Renal pelvis (tissue), 4 donors: ENCODE data around the gene CPEB1. TPM values are rescaled to one million over a fixed set of nuclear protein-coding genes. Genes with fewer than 3 reads are reported as not detected.
"Not testable (repeated sequence)": the region's sequence is repeated elsewhere in the genome, so short reads cannot be mapped to it uniquely, and the experiment has no call there.

Experiments
- DNase-seq: peaks from one replicate; pipeline ENCODE4 v3.0.0-alpha.2; 2013
- polyA plus RNA-seq, 3 donors: library from polyadenylated mRNA; unstranded; fragments of 120-200 nt; gene quantifications; one replicate each; pipeline ENCODE4 v1.2.1, GENCODE V29; 2013; ENCODE audit not compliant: insufficient read length in 3 of 3

Gene CPEB1
- polyA plus RNA-seq, 3 donors: 2.0 to 3.2 (median 2.3) TPM

DNA sequence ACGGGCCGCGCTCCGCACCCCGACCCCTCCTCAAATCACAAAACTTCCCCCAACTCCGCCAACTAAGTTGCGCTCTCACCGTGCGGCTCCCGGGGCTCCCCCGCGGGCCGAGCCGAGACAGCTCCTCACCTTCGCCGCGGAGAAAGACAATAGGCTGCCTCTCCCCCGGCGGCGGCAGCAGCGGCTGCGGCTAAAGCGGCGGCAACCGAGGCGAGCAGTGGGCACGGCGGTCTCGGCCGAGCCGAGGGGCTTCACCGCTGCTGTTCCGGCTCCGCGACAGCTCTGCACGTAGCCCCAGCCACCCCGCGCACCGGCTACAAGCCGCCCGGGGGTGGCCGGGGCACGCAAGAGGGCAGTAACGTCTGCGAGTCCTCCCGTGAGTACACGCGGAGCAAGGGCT is 133.6 kb downstream of the CPEB1 start:
- not testable (repeated sequence) for DNase-seq

DNA sequence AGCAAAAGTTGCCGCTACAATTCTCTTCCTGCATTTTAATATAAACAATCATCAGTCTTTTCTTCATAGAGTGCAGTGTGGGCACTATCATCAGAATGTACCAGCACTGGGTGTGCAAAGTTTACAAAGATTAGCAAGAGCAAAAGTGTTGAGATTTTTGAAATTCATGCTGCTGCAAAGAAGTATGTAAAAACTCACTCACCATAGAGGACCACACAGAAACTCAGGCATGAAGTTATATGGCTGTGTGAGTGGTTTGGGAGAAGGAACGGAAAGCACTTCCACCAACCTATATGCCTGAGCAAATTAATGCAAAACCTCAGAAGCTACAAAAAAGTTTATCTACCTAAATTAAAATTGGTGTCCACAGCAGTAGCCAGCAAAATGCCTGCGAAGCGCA is 139.5 kb downstream of the CPEB1 start:
- not testable (repeated sequence) for DNase-seq

DNA sequence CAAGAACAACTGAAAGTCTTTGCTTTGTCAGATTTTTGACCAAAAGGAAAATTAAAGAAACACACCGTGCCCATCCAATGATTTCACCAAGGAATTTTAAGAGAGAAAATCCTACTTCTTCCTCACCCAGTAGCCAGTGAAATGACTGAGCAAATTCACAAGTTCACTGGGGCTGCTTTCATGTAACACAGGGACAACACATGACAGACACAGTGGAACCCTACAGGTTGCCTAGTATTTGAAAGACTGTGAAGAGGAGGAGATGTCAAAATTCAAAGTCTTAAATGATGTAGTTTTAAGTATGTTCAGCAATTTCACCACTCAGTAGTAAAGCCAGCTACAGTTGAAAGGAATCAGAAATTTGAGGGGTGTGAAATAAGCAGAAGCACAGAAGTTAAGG is 140.1 kb downstream of the CPEB1 start:
- DNase-seq: not testable (repeated sequence)

DNA sequence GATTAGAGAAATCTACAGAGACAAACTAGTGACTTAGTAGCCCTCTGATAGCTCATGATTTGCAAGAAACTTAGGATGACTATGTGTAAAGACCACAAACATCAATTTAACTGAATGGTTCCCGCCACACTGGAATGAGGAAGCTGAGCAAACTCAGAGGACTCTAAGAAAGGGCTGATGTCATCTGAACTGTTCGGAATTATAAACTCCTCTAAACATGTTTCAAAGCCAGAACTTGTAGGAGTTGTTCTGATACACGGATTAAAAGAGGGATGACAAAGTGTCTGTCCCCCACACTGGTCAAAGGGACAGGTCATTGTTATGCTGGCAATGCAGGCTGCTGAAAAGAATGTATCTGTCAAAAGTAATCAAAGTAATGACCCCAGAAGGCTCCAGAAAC is 141.3 kb downstream of the CPEB1 start:
- not testable (repeated sequence) for DNase-seq

DNA sequence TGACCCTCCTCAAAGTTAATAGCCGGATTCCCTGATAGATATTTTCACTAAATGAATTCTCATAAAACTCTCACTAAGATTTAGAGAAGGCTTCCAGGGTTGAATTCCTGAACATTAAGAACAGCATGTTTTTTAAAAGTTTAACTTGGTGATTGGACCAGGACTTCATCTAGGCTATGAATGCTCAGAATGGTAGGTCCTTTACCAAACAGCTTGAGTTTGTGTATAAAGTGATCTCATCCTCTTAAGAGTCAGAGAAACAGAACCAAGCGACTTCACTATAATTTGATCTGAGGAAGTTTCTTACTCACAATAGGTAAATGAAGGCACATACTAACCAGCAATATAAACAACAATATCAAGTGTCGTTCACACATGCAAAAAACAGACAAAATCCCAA is 143.1 kb downstream of the CPEB1 start:
- DNase-seq: not testable (repeated sequence)

DNA sequence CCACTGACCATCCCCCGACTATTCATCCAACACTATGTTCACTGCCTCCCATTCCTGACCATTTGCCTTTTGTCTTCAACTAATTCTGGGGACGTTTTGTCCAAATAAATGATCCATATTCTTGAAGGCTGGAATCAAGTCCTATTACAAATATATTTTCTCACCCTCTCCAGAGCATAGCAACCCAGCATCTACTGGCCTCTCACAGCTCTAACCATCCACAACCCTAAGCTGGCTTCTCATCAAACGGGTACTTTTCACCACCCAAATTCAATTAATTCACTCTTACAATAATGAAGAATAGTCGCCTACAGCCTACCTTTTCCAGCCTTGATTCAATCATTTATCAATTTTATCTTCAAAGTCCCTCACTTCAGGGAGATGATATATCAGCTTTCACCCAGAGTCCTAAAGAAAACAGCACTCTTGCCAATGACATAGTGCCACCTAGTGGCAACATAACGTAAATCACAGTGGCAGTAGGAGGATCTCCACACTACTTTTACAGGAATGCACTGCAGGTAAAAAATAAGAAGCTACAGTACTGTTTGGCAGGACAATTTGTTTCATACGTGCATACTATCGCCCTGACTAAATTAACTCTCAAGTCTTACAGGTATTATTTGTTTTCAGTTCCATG is 144.3 kb downstream of the CPEB1 start:
- not testable (repeated sequence) for DNase-seq

DNA sequence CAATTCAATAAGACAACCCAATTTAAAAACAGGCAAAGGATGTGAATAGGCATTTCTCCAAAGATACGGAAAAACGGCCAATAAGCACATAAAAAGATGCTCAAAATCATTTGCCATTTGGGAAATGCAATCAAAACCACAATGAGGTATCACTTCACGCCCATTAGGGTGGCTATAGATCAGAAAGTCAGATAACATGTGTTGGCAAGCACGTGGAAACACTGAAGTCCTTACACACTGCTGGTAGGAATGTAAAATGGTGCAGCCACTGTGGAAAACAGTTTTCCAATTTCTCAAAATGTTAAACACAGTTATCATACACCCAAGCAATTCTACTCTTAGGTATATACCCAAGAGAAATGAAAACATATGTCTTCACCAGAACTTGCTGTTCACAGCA is 146.4 kb downstream of the CPEB1 start:
- not testable (repeated sequence) for DNase-seq

GRCh38 chr15:82497978-82498377 is 149.2 kb downstream of the CPEB1 start:
- not testable (repeated sequence) for DNase-seq

Other genes with a start within 250 kb of the CPEB1 start
- gene GOLGA6L9, start 217.5 kb downstream of the CPEB1 start, polyA plus RNA-seq: 10 to 100 TPM in 2 of 3 donors, 1 to 10 TPM in 1; 6.6 to 21.7 (median 20.6) TPM
- 1,000 to 10,000 TPM; 1,921 to 2,548 (median 1,946) TPM for gene RPS17, start 106.9 kb downstream of the CPEB1 start, polyA plus RNA-seq
- gene AP3B2, start 62.5 kb upstream of the CPEB1 start, polyA plus RNA-seq: 1 to 10 TPM; 4.4 to 4.6 (median 4.5) TPM
- gene FSD2, start 158.7 kb upstream of the CPEB1 start, polyA plus RNA-seq: under 1 TPM; 0.18 to 0.40 (median 0.19) TPM
- 10 to 100 TPM in 2 of 3 donors, 1 to 10 TPM in 1; 9.6 to 18.4 (median 11.4) TPM for gene WHAMM, start 162.3 kb upstream of the CPEB1 start, polyA plus RNA-seq